SKM-1 treated with dmso at 0.1 percent for 144 hours (cell line): ENCODE data around the gene PIK3R2.
A peak's percentile ranks its signal among the peaks of the same experiment; 100 is the strongest.
"Not testable (repeated sequence)": the region's sequence is repeated elsewhere in the genome, so short reads cannot be mapped to it uniquely, and the experiment has no call there.

Source experiments
- DNase-seq: peaks from one replicate; lab custom pipeline; 2025; ENCODE audit not compliant: unreplicated experiment; lab: John Stamatoyannopoulos, UW

The PIK3R2 gene

DNA sequence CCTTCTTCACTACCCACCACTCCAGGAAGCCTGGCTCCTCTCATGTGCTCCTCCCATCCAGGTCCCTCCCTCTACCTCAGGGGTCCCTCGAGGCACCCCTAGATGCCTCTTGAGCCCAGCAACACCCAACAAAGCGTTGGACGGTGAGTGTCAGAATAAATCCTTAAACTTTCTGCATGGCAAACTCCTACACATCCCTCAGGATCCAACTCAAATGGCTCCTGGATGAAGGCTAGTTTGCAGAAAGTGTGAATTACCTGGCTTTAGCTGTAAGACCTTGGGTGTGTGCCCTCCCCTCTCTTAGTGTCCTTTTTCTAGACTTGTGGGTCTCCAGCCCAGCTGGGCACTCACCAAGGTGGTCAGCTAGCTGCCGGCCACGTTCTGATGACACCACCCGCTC is 45.4 kb downstream of the PIK3R2 start:
- no peak for DNase-seq

DNA sequence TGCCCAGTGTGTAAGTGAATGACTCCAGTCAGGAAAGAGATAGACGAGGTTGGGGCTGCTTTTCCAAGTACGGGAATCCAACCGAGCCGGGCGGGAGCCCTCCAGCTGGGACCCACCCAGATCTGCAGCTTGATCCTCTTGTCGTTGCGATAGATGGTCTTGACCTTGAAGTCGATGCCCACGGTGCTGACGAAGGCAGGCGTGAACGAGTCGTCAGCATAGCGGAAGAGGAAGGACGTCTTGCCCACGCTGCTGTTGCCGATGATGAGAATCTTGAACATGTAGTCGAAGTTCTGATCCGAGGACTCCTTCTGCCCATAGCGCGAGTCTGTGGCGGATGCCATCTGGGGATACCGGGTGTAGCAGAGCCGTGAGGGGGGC is 49.4 kb downstream of the PIK3R2 start:
- no peak for DNase-seq

DNA sequence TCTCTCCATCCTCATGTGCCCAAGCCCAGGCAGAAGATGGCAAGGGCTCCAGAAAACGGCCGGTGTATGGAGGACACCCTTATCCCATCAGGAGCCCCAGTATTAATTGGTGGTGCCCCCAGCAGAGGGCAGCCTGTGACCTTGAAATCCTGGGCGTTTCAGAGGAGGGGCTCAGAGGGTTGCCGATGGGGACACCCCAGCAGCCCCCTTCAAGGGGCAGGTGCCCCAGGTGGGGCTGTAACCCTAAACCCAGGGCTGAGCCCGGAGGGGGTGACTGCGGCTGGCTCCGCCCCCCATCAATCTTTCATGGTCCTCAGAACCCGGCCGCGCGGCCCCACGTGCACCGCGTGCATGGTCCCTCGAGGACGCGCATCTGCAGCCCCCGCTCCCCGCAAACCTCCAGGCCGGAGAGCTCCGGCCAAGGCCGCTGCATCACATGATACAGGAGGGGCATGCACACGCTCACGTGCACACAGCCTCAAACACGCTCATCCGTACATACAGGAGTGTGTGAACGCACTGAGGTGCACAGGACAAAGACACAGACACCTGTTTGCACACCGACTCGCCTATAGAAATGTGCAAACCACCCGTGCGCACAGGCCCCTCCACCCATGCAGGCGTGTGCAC is 49.9 kb downstream of the PIK3R2 start:
- DNase-seq = no peak

GRCh38 chr19:18203408-18203862 is 50.5 kb downstream of the PIK3R2 start:
- no peak for DNase-seq

DNA sequence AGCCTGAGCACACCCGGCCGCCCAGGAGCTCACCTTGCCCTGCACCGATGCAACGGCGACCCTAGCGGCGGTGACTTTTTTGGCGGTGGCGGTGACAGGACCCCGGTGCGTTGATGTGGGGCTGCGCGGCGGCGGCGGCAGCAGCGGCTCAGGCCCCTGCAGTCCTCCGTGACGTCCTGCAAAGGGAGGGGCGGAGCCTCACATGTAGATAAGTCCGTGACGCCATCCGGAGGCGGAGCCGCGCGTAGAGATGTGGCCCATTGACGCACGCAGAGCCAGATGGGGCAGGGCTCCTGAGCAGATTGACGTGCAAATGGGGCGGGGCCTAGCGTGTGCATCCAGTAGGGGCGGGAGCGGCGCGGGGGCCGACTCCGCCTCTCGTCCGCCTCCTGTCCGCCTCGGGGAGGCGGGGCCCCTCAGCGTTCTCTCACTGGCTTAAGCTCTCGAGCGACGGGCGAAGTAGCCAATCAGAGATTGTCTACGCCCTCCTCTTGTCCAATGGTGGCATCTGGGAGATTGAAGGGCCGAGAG is 51.0 kb downstream of the PIK3R2 start, which contains the start of gene RAB3A:
Gene RAB3A (minus strand): TSS at position 180 of the 531 bp plus-strand sequence. CDS start 1,302 bp downstream, outside the sequence.
- peak; percentile 99 for DNase-seq

DNA sequence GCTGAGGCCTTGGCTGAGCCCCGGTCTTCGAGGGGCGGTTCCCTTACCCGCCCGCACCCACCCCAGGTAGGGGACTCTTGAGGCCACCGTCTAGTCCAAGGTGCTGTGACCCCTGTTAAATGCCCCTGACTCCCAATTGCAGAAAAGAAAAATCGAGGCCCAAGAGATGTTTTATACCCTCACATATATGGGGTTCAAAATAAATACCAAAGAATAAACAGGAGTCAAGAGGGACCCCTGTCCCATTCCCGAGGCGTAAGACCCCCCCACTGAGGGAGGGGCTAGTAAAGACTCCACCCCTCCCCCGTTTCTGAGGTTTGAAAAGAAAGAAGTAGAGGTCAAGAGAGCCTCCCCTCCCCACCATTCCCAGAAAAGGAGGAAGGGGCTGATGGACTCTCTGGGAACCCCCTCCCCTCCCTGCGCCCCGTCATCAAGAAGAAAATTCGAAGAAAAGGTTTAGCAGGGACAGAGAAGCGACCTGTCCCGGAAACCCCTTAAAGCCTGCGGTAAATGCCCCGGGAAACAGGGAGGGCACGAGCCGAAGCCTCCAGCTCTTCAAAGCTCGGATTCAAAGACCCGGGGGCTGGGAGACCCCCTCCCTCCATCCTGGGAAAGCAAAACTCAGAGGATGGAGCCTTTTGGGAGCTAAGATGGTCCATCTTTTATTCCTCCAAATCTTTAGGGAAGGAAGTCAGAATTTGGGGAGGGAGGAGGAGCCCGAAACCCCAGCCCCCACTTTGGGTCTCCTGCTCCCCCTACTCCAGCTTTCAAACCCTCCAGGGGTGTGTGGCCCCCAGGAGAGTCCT is 51.6 kb downstream of the PIK3R2 start:
- peak; percentile 58 for DNase-seq

- DNase-seq = no peak
Measured at GRCh38 chr19:18205200-18205892, 52.4 kb downstream of the PIK3R2 start.

DNA sequence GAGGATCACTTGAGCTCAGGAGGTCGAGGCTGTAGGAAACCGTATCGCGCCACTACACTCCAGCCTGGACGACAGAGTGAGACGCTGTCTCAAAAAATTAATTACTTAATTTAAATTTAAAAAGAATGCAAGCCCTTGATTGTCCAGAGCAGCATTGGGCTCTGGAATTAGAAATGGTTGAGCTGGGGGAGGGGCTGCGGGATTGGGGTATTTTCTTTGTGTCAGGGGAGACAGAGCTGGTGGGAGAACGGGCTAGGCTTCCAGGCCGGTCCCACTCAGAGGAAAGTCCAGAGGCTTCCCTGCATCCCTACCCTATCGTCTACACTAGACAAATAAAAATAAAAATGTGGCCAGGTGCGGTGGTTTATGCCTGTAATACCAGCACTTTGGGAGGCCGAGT is 53.1 kb downstream of the PIK3R2 start:
- DNase-seq = no peak

- DNase-seq = no peak
Measured at GRCh38 chr19:18208098-18208951, 55.4 kb downstream of the PIK3R2 start.

- DNase-seq = not testable (repeated sequence)
Measured at GRCh38 chr19:18209912-18210311, 56.9 kb downstream of the PIK3R2 start.

DNA sequence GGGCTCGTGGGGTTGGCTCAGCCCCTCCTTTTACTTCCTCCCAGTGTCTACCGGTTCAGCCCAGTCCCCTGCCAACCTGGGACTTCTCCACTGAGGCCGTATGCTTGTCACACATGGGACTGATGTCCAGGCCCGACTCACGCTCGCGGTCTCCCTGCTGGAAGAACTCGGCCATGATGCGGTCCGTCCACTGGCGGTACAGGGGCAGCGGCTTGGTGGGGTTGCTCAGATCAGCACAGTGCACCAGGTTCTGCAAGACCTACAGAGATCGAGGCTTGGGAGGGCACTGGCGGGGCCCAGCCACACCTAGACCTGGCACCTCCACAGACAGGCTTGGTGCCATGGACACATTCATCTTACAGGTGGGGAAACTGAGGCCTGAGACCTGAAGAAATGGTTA is 58.7 kb downstream of the PIK3R2 start:
- DNase-seq = no peak

- DNase-seq = no peak
Measured at GRCh38 chr19:18214779-18215433, 61.9 kb downstream of the PIK3R2 start.

GRCh38 chr19:18216789-18217188 is 63.8 kb downstream of the PIK3R2 start:
- DNase-seq = no peak

DNA sequence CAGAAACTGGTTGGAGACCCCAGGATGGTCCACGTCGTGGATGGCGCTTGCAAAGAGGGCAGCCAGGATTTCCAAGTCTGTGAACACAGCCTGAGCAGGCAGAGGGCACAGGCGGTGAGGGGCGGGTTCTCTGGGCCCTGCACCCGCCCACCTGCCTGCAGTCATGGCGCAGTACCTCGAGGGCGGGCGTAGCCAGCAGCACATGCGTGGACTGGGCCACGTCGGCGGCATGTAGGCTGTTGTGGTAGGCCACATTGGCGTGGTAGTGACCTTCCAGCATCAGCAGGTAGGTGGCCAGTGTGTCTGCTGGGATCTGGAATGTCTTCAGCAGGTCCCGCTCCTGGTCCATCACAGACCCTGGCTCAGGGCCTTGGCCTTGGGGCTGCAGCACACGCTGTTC is 65.2 kb downstream of the PIK3R2 start:
- no peak for DNase-seq

DNA sequence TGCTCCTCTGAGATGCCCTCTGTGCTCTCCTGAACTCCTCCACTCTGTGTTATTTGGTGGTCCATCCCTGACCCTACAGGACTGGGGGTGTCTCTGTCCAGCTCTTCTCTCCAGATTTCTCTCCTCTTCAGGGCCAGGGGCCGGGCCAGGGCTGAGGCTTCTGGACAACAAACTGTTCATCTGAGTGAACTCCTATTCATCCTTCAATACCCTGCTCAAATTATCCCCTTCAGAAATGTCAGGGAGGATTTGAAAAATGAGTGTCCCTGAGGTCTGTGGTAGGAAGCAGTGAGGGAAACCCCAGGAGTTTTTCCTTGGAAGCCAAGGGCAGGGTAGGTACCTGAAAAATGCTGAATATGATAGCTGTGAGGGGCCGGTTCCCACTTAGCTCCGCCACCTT is 65.6 kb downstream of the PIK3R2 start:
- no peak for DNase-seq
